Smooth muscle cell (in vitro differentiated cells): ENCODE data around the gene FFAR4. TPM values are rescaled to one million over a fixed set of nuclear protein-coding genes. Genes with fewer than 3 reads are reported as not detected.
"Not testable (repeated sequence)": the region's sequence is repeated elsewhere in the genome, so short reads cannot be mapped to it uniquely, and the experiment has no call there.

Source experiments
- DNase-seq: peaks from one replicate; lab custom pipeline; 2025; ENCODE audit not compliant: unreplicated experiment; lab: John Stamatoyannopoulos, UW
- H2AFZ ChIP-seq: fragments of 200-600 bp; sonication (generic); 2 replicates; pipeline ENCODE4 v1.6.0; 2016; ENCODE audit warnings: antibody characterized with exemption, low read depth, mild to moderate bottlenecking
- H3F3A ChIP-seq: fragments of 200-600 bp; sonication (generic); 2 replicates; pipeline ENCODE4 v1.6.0; 2017; ENCODE audit warnings: antibody characterized with exemption, low read depth
- H3K27ac ChIP-seq: fragments of 200-600 bp; sonication (generic); 2 replicates; pipeline ENCODE4 v1.5.1; 2016; ENCODE audit warnings: low read depth, mild to moderate bottlenecking
- H3K27me3 ChIP-seq: fragments of 200-600 bp; sonication (generic); 2 replicates; pipeline ENCODE4 v1.6.1; 2016; ENCODE audit warnings: low read depth, mild to moderate bottlenecking
- H3K36me3 ChIP-seq: fragments of 200-600 bp; sonication (generic); 2 replicates; pipeline ENCODE4 v1.5.1; 2016; ENCODE audit warnings: low read depth
- H3K4me1 ChIP-seq: fragments of 200-600 bp; sonication (generic); 2 replicates; pipeline ENCODE4 v1.5.1; 2016; ENCODE audit warnings: low read depth
- H3K4me2 ChIP-seq: fragments of 200-600 bp; sonication (generic); 2 replicates; pipeline ENCODE4 v1.6.0; 2016; ENCODE audit warnings: mild to moderate bottlenecking
- H3K4me3 ChIP-seq: fragments of 200-600 bp; sonication (generic); 2 replicates; pipeline ENCODE4 v1.5.1; 2016; ENCODE audit warnings: mild to moderate bottlenecking
- H3K79me2 ChIP-seq: fragments of 200-600 bp; sonication (generic); 2 replicates; pipeline ENCODE4 v1.6.0; 2016; ENCODE audit warnings: low read depth, mild to moderate bottlenecking
- H3K9ac ChIP-seq: fragments of 200-600 bp; sonication (generic); 2 replicates; pipeline ENCODE4 v1.6.0; 2016; ENCODE audit warnings: low read depth
- H3K9me3 ChIP-seq: fragments of 200-600 bp; sonication (generic); replicated peaks from 2 replicates; pipeline ENCODE4 v1.5.1; 2016; ENCODE audit warnings: low read depth
- H4K20me1 ChIP-seq: fragments of 200-600 bp; sonication (generic); 2 replicates; pipeline ENCODE4 v1.6.0; 2016; ENCODE audit warnings: low read depth
- WGBS: methylation state at CpG from one replicate; pipeline ENCODE4 v1.1.7; 2016; ENCODE audit warnings: low lambda C conversion rate; 5-methylcytosine and 5-hydroxymethylcytosine counted together
- polyA plus RNA-seq: library from polyadenylated mRNA; unstranded; fragments of >200 nt; fragmentation: Nextera tagmentation; extraction: Ambion mirVana; gene quantifications from 2 replicates; pipeline ENCODE4 v1.2.1, GENCODE V29; 2016
- total RNA-seq: library from RNA; depleted of rRNA; stranded (reverse); fragments of >200 nt; gene quantifications from 2 replicates; pipeline ENCODE4 v1.2.3, GENCODE V29; 2014
- TF ChIP-seq, protein P1 (sequence below): fragments of 200-600 bp; sonication (generic); IDR thresholded peaks from 2 replicates; pipeline ENCODE4 v1.5.1; 2017; ENCODE audit warnings: borderline replicate concordance, mild to moderate bottlenecking, antibody characterized with exemption; ENCODE audit not compliant: insufficient read depth, poor library complexity, severe bottlenecking

FFAR4 gene
- total and polyA plus RNA-seq, 2 experiments from 2014 or later: not detected

- TF ChIP-seq, protein P1, sequence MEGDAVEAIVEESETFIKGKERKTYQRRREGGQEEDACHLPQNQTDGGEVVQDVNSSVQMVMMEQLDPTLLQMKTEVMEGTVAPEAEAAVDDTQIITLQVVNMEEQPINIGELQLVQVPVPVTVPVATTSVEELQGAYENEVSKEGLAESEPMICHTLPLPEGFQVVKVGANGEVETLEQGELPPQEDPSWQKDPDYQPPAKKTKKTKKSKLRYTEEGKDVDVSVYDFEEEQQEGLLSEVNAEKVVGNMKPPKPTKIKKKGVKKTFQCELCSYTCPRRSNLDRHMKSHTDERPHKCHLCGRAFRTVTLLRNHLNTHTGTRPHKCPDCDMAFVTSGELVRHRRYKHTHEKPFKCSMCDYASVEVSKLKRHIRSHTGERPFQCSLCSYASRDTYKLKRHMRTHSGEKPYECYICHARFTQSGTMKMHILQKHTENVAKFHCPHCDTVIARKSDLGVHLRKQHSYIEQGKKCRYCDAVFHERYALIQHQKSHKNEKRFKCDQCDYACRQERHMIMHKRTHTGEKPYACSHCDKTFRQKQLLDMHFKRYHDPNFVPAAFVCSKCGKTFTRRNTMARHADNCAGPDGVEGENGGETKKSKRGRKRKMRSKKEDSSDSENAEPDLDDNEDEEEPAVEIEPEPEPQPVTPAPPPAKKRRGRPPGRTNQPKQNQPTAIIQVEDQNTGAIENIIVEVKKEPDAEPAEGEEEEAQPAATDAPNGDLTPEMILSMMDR: peak; percentile 86
- H3K27me3 ChIP-seq: no peaks in the 10 kb centered on the region
- no peak overlapping the region for H3K27ac ChIP-seq
- peak; percentile 13 for DNase-seq
- no peak overlapping the region for H2AFZ ChIP-seq
- H3K4me1 ChIP-seq: peaks cover 3% of the 10 kb centered on the region
- H4K20me1 ChIP-seq: no peaks in the 10 kb centered on the region
- H3K79me2 ChIP-seq: no peaks in the 10 kb centered on the region
- WGBS: 62% methylated on average over 23 of the region's 23 CpGs
- H3K9ac ChIP-seq: no peak overlapping the region
- peak overlapping the region; percentile 11 for H3K4me2 ChIP-seq
- peak overlapping the region; percentile 8 for H3K4me3 ChIP-seq
- H3K9me3 ChIP-seq: no peaks in the 10 kb centered on the region
- no peaks in the 10 kb centered on the region for H3K36me3 ChIP-seq
- no peaks in the 10 kb centered on the region for H3F3A ChIP-seq
Measured at GRCh38 chr10:93541402-93542357, 24.8 kb upstream of the FFAR4 start.

- Histone ChIP-seq H3K4me3 (peak overlapping the region; percentile 8), H2AFZ (no peak overlapping the region), H3K4me1 (peaks cover 3% of the 10 kb centered on the region), H3K79me2 (no peaks in the 10 kb centered on the region), H3K36me3 (no peaks in the 10 kb centered on the region), H3K9me3 (no peaks in the 10 kb centered on the region), H4K20me1 (no peaks in the 10 kb centered on the region), H3K27me3 (no peaks in the 10 kb centered on the region), H3K9ac (no peak overlapping the region), H3F3A (no peaks in the 10 kb centered on the region), H3K27ac (no peak overlapping the region), H3K4me2 (peak overlapping the region; percentile 11)
- no peak for DNase-seq
- TF ChIP-seq, protein P1: no peak
- 38% methylated on average over 10 of the region's 10 CpGs for WGBS
Measured at GRCh38 chr10:93542358-93542791, 24.1 kb upstream of the FFAR4 start.

- H3K4me1 ChIP-seq, H3K36me3 ChIP-seq, H3K9ac ChIP-seq, H4K20me1 ChIP-seq, H3K4me3 ChIP-seq, DNase-seq, H3F3A ChIP-seq, H3K9me3 ChIP-seq, H3K27me3 ChIP-seq, H3K79me2 ChIP-seq, H2AFZ ChIP-seq, H3K4me2 ChIP-seq, H3K27ac ChIP-seq: not testable (repeated sequence)
- 96% methylated on average over 8 of the region's 8 CpGs for WGBS
Measured at GRCh38 chr10:93546995-93547394, 19.5 kb upstream of the FFAR4 start.

GRCh38 chr10:93547522-93547921, 18.9 kb upstream of the FFAR4 start:
- H3F3A ChIP-seq: no peaks in the 10 kb centered on the region
- no peaks in the 10 kb centered on the region for H3K9me3 ChIP-seq
- no peak overlapping the region for H3K27ac ChIP-seq
- H3K4me3 ChIP-seq: no peak overlapping the region
- no peaks in the 10 kb centered on the region for H3K79me2 ChIP-seq
- TF ChIP-seq, protein P1: no peak
- no peak overlapping the region for H2AFZ ChIP-seq
- H4K20me1 ChIP-seq: no peaks in the 10 kb centered on the region
- H3K4me2 ChIP-seq: no peak overlapping the region
- no peaks in the 10 kb centered on the region for H3K27me3 ChIP-seq
- H3K4me1 ChIP-seq: peaks cover under 1% of the 10 kb centered on the region
- H3K36me3 ChIP-seq: no peaks in the 10 kb centered on the region
- DNase-seq: no peak
- H3K9ac ChIP-seq: no peak overlapping the region
